SK-N-SH treated with all-trans-retinoic acid at 6 μM for 48 hours (cell line): ENCODE results near the gene CRHR2.

Experiments
- PPARA ChIP-seq: fragments of 250-450 bp; sonication (Bioruptor Pico); IDR thresholded peaks from 2 replicates; pipeline ENCODE4 v1.5.0; 2020; ENCODE audit warnings: mild to moderate bottlenecking, borderline replicate concordance
- ZFP3 ChIP-seq: fragments of 250-450 bp; sonication (Bioruptor Pico); IDR thresholded peaks from 2 replicates; pipeline ENCODE4 v1.5.0; 2020; ENCODE audit warnings: mild to moderate bottlenecking, moderate library complexity

DNA sequence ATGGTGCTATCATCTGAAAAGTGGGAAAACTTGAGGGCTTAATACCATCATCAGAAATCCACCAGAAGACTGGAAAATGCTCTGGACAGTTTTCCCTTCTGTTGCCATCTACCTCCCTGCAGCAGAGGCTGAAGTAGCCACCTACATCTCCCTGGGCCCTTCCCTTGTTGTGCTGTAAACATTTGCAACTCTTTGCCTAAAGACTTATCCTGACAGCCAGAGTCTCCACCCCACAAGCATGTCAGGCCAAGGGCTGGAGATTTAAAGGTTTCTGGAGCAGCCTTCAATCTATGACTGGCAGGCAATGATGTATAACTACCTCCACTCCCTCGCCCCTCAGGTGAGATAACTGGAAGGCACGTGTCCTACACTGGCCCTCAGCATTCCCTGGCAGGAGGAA lies 39.9 kb upstream of the CRHR2 start:
- TF ChIP-seq ZFP3, result no peak
- no peak for TF ChIP-seq PPARA (CRISPR knock-in tag)
